ENCODE results near the gene ZNF827.
A peak's percentile ranks its signal among the peaks of the same experiment; 100 is the strongest.

Gene ZNF827

DNA sequence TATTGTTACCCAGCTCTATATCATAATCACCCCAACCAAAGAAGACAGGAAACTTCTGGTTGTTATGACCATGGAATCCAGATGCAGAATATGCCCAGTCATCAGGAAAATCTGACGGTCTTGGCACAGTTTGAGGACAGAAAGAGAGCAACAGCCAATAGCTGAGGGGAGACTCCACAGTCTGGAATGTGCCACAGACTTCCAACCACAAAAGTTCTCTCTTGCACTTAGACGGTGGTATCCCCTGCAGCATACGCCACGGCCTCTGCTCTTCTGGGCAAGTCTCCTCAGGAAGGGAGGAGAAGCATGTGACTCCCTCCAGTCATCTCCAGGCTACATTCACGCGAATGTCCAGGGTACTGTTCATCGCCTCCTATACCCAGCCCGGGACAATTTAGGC, 18.4 kb downstream of the ZNF827 start:
- Histone ChIP-seq H3K9me3 (ENCODE audit: control insufficient read depth, insufficient read depth, low read length) (peaks cover 3% of the 10 kb centered on the region), H3K9ac (ENCODE audit: low read depth, low read length) (no peak overlapping the region), H3K36me3 (ENCODE audit: insufficient read depth, low read length) (no peaks in the 10 kb centered on the region; the same call in 1 of the 2 replicates), H3K4me1 (ENCODE audit: insufficient read depth, low read length) (no peaks in the 10 kb centered on the region)

GRCh38 chr4:145912376-145912775, 26.2 kb downstream of the ZNF827 start:
- H3K9me3 ChIP-seq (ENCODE audit: control insufficient read depth, insufficient read depth, low read length) = no peaks in the 10 kb centered on the region; the same call in 1 of the 2 replicates
- peaks cover 35% of the 10 kb centered on the region for H3K4me1 ChIP-seq (ENCODE audit: insufficient read depth, low read length)
- H3K36me3 ChIP-seq (ENCODE audit: insufficient read depth, low read length) = no peaks in the 10 kb centered on the region
- H3K9ac ChIP-seq (ENCODE audit: low read depth, low read length) = no peak overlapping the region

DNA sequence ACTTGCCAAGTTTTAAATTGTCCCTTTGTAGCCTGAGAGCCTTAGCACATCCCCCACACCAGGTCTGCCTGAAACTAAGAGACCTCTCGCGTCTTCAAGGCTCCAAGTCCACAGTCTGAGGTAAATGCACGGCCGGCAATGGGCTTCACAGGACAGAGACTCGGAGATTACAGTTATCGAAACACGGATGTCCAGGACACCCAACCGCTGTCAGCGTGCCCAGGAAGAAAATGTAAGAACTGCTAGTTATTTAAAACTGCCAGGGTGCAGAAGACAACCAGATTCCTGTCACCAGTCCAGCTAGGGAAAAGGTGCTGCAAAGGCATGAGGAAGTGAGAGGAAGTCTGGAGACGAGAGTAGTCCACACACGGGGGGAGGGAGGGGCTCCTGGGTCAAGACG, 28.9 kb downstream of the ZNF827 start:
- H3K4me1 ChIP-seq (ENCODE audit: insufficient read depth, low read length) = peaks cover 43% of the 10 kb centered on the region
- peak overlapping the region; percentile 34; the same call in 1 of the 2 replicates for H3K9ac ChIP-seq (ENCODE audit: low read depth, low read length)
- H3K36me3 ChIP-seq (ENCODE audit: insufficient read depth, low read length) = no peaks in the 10 kb centered on the region

GRCh38 chr4:145909281-145909715, 29.3 kb downstream of the ZNF827 start:
- H3K9me3 ChIP-seq (ENCODE audit: control insufficient read depth, insufficient read depth, low read length) = no peaks in the 10 kb centered on the region
- H3K4me1 ChIP-seq (ENCODE audit: insufficient read depth, low read length) = peaks cover 38% of the 10 kb centered on the region
- H3K9ac ChIP-seq (ENCODE audit: low read depth, low read length) = peak overlapping the region; percentile 34; the same call in 1 of the 2 replicates
- H3K36me3 ChIP-seq (ENCODE audit: insufficient read depth, low read length) = no peaks in the 10 kb centered on the region

More for the DNA sequence above, 28.9 kb downstream of the ZNF827 start:
- no peaks in the 10 kb centered on the region for H3K9me3 ChIP-seq (ENCODE audit: control insufficient read depth, insufficient read depth, low read length)

DNA sequence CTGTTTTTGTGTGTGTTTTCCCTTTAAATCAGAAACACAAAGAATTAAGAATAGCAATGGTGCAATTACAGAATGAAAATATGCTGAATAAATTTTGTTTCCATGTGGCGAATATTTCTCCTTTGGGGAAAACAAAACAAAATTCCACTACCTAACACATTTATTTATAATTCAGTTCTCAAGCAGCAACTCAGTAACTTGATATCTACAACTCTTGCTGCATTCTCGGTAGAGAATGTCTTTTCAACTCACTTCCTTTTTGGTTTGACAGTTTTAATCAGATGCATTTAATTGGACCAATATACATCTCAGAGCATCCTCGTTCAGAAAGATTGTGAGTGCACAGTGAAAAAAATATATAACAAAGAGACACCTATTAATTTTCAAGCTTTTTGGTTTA, 30.8 kb downstream of the ZNF827 start:
- Histone ChIP-seq H3K9me3 (ENCODE audit: control insufficient read depth, insufficient read depth, low read length) (no peaks in the 10 kb centered on the region), H3K9ac (ENCODE audit: low read depth, low read length) (no peak overlapping the region), H3K4me1 (ENCODE audit: insufficient read depth, low read length) (peaks cover 38% of the 10 kb centered on the region), H3K36me3 (ENCODE audit: insufficient read depth, low read length) (no peaks in the 10 kb centered on the region)

GRCh38 chr4:145907390-145907789, 31.2 kb downstream of the ZNF827 start:
- H3K9ac ChIP-seq (ENCODE audit: low read depth, low read length) = no peak overlapping the region
- H3K36me3 ChIP-seq (ENCODE audit: insufficient read depth, low read length) = no peaks in the 10 kb centered on the region
- H3K4me1 ChIP-seq (ENCODE audit: insufficient read depth, low read length) = peaks cover 38% of the 10 kb centered on the region
- no peaks in the 10 kb centered on the region for H3K9me3 ChIP-seq (ENCODE audit: control insufficient read depth, insufficient read depth, low read length)

DNA sequence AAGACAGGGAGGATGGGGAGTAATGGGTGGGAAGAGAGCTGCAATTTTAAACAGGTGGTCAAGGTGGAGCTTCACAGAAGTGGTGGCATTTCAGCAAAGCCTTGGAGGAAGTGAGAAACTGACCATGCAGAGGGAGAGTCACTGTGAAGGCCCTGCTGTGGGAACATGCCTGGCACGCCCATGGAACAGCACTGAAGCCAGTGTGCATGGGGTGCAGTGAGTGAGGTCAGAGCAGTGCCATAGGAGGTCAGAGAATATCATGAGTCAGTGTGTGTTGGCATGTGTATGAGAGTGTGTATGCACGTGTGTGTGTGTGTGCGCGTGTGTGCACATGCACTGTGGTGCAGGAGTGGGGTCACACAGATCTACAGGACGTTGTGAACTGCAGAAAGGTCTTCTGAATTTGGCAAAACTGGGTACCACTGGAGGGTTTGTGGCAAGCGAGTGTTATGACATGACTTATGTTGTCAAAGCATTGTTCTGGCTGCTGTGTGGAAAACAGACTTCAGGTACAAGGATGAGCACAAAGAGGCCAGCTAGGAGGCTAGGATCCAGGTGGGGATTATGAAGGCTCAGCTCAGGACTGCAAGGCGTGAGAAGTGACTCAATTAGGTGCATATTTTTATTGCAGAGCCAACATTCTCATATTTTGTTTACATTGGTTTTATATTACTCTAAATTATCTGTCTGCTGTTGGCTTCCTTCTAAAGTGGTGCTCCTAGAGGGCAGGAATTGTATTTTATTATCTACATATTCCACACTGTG, 34.0 kb downstream of the ZNF827 start:
- H3K36me3 ChIP-seq (ENCODE audit: insufficient read depth, low read length) = no peaks in the 10 kb centered on the region
- H3K9ac ChIP-seq (ENCODE audit: low read depth, low read length) = no peak overlapping the region
- H3K4me1 ChIP-seq (ENCODE audit: insufficient read depth, low read length) = peaks cover 29% of the 10 kb centered on the region
- H3K9me3 ChIP-seq (ENCODE audit: control insufficient read depth, insufficient read depth, low read length) = no peaks in the 10 kb centered on the region

GRCh38 chr4:145902522-145902921, 36.1 kb downstream of the ZNF827 start:
- no peak overlapping the region for H3K9ac ChIP-seq (ENCODE audit: low read depth, low read length)
- H3K4me1 ChIP-seq (ENCODE audit: insufficient read depth, low read length) = peaks cover 19% of the 10 kb centered on the region
- H3K36me3 ChIP-seq (ENCODE audit: insufficient read depth, low read length) = no peaks in the 10 kb centered on the region
- no peaks in the 10 kb centered on the region for H3K9me3 ChIP-seq (ENCODE audit: control insufficient read depth, insufficient read depth, low read length)

GRCh38 chr4:145899886-145900460, 38.6 kb downstream of the ZNF827 start:
- H3K36me3 ChIP-seq (ENCODE audit: insufficient read depth, low read length) = no peaks in the 10 kb centered on the region
- H3K9me3 ChIP-seq (ENCODE audit: control insufficient read depth, insufficient read depth, low read length) = no peaks in the 10 kb centered on the region
- peaks cover 20% of the 10 kb centered on the region for H3K4me1 ChIP-seq (ENCODE audit: insufficient read depth, low read length)
- no peak overlapping the region for H3K9ac ChIP-seq (ENCODE audit: low read depth, low read length)

GRCh38 chr4:145898926-145899531, 39.6 kb downstream of the ZNF827 start:
- Histone ChIP-seq H3K9ac (ENCODE audit: low read depth, low read length) (no peak overlapping the region), H3K36me3 (ENCODE audit: insufficient read depth, low read length) (no peaks in the 10 kb centered on the region), H3K4me1 (ENCODE audit: insufficient read depth, low read length) (peaks cover 29% of the 10 kb centered on the region), H3K9me3 (ENCODE audit: control insufficient read depth, insufficient read depth, low read length) (no peaks in the 10 kb centered on the region)

DNA sequence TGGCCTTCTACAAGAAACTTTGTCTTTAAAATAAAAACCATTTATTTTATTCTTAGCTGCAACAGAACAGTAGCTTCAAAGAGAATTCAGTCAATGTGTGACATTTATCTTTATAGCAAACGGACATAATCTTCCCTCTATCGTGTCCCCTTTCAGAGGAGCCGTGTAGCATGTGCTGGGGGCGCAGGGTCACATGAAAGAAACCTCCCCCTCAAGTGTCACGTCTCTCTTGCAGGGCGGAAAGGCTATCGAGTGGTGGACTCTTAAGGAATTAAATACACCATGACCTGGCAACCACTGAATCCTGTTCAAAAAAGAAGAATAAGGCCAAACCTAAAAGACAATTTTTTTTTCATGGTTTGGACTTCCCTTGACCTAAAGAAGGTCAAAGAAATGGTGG, 40.2 kb downstream of the ZNF827 start:
- Histone ChIP-seq H3K4me1 (ENCODE audit: insufficient read depth, low read length) (peaks cover 32% of the 10 kb centered on the region), H3K9me3 (ENCODE audit: control insufficient read depth, insufficient read depth, low read length) (no peaks in the 10 kb centered on the region), H3K36me3 (ENCODE audit: insufficient read depth, low read length) (no peaks in the 10 kb centered on the region), H3K9ac (ENCODE audit: low read depth, low read length) (no peak overlapping the region)

DNA sequence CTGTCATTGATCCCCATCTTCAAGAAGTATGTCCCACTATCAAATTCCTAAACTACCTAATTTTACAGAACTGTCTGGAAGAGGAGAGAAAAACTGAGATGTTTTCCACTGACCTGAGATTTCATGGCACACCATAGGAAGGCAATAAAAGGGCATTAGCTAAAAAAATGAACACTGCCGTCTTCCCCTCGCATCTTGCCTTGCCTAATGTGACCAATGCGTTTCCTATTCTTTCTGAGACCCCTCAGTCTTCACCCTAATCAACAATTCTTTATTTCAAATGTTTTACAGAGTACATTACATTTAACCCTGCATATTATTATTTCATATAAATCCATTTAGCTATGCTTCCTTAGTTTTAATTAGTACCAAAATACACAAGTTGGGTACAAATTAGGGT, 43.6 kb downstream of the ZNF827 start:
- H3K4me1 ChIP-seq (ENCODE audit: insufficient read depth, low read length) = peaks cover 32% of the 10 kb centered on the region
- no peak overlapping the region for H3K9ac ChIP-seq (ENCODE audit: low read depth, low read length)
- H3K36me3 ChIP-seq (ENCODE audit: insufficient read depth, low read length) = no peaks in the 10 kb centered on the region
- no peaks in the 10 kb centered on the region for H3K9me3 ChIP-seq (ENCODE audit: control insufficient read depth, insufficient read depth, low read length)

- Histone ChIP-seq H3K9me3 (ENCODE audit: control insufficient read depth, insufficient read depth, low read length) (no peaks in the 10 kb centered on the region), H3K9ac (ENCODE audit: low read depth, low read length) (no peak overlapping the region), H3K36me3 (ENCODE audit: insufficient read depth, low read length) (no peaks in the 10 kb centered on the region), H3K4me1 (ENCODE audit: insufficient read depth, low read length) (peaks cover 37% of the 10 kb centered on the region)
Measured at GRCh38 chr4:145891958-145892357, 46.7 kb downstream of the ZNF827 start.

- H3K4me1 ChIP-seq (ENCODE audit: insufficient read depth, low read length) = peaks cover 39% of the 10 kb centered on the region
- no peak overlapping the region for H3K9ac ChIP-seq (ENCODE audit: low read depth, low read length)
- no peaks in the 10 kb centered on the region for H3K9me3 ChIP-seq (ENCODE audit: control insufficient read depth, insufficient read depth, low read length)
- no peaks in the 10 kb centered on the region for H3K36me3 ChIP-seq (ENCODE audit: insufficient read depth, low read length)
Measured at GRCh38 chr4:145890689-145891088, 47.9 kb downstream of the ZNF827 start.

DNA sequence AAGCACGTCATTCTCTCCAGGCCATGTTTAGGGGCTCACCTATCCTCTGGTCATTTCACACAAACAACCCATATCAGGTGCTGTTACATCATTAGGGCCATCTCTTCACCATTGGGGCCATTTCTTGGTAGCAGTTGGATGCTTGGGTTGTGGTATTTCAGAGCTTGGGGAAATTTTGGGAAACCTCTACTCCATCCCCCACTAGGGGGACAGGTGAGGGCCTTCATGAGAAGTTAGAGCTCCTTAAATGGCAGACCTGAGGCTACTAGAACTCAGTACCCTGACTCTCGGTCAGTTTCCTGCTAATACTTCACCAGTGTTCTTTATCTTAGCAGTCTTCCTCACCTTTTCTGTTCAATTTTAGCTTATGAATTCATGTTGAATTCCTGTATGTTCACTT, 50.2 kb downstream of the ZNF827 start:
- H3K9me3 ChIP-seq (ENCODE audit: control insufficient read depth, insufficient read depth, low read length) = no peaks in the 10 kb centered on the region
- no peaks in the 10 kb centered on the region for H3K36me3 ChIP-seq (ENCODE audit: insufficient read depth, low read length)
- peaks cover 39% of the 10 kb centered on the region for H3K4me1 ChIP-seq (ENCODE audit: insufficient read depth, low read length)
- no peak overlapping the region for H3K9ac ChIP-seq (ENCODE audit: low read depth, low read length)

All from ES-I3 (cell line).